H1 (cell line): ENCODE data around the gene HLF. TPM values are rescaled to one million over a fixed set of nuclear protein-coding genes. Genes with fewer than 3 reads are reported as not detected.

Experiments
- CHD2 ChIP-seq: IDR thresholded peaks from 2 replicates; pipeline ENCODE4 v1.6.1; 2012; ENCODE audit warnings: low read length, improper control_type of control experiment
- GABPA ChIP-seq: IDR thresholded peaks from 2 replicates; pipeline ENCODE4 v1.6.1; 2011; ENCODE audit warnings: mild to moderate bottlenecking, low read length, moderate library complexity, borderline replicate concordance; ENCODE audit not compliant: insufficient read depth
- KDM1A ChIP-seq: fragments of 200-600, 300-600 bp; sonication (generic); IDR thresholded peaks from 2 replicates; pipeline ENCODE4 v1.7.1; 2016; ENCODE audit warnings: mild to moderate bottlenecking, low read length, borderline replicate concordance
- NANOG ChIP-seq: IDR thresholded peaks from 2 replicates; pipeline ENCODE4 v1.6.1; 2011; ENCODE audit warnings: low read length, low read depth, mild to moderate bottlenecking, inconsistent platforms; ENCODE audit not compliant: insufficient read depth, poor library complexity, severe bottlenecking
- PHF8 ChIP-seq: fragments of 200-600 bp; sonication (generic); conservative IDR thresholded peaks from 2 replicates; pipeline ENCODE4 v1.7.1; 2012; ENCODE audit warnings: low read depth, mild to moderate bottlenecking, inconsistent platforms, low read length, moderate library complexity
- POU5F1 ChIP-seq: IDR thresholded peaks from 2 replicates; pipeline ENCODE4 v1.6.1; 2011; ENCODE audit warnings: low read depth, mild to moderate bottlenecking, low read length, moderate library complexity
- RXRA ChIP-seq: IDR thresholded peaks from 2 replicates; pipeline ENCODE4 v1.6.1; 2011; ENCODE audit warnings: low read depth, mild to moderate bottlenecking, low read length, moderate library complexity; ENCODE audit not compliant: insufficient read depth
- SAP30 ChIP-seq: fragments of 300-600 bp; sonication (generic); IDR thresholded peaks from 2 replicates; pipeline ENCODE4 v1.7.1; 2012; ENCODE audit warnings: low read length, moderate library complexity, mild to moderate bottlenecking, inconsistent platforms; ENCODE audit not compliant: insufficient read depth, insufficient replicate concordance
- SP4 ChIP-seq: IDR thresholded peaks from 2 replicates; pipeline ENCODE4 v1.6.1; 2012; ENCODE audit warnings: low read length, inconsistent platforms
- SUZ12 ChIP-seq: fragments of 200-600 bp; sonication (generic); IDR thresholded peaks from 2 replicates; pipeline ENCODE4 v1.6.1; 2012; ENCODE audit warnings: mild to moderate bottlenecking, inconsistent platforms, low read length, moderate library complexity, mixed read lengths
- TBP ChIP-seq: IDR thresholded peaks from 2 replicates; pipeline ENCODE4 v1.6.1; 2011; ENCODE audit warnings: low read depth, low read length, improper control_type of control experiment
- polyA plus RNA-seq, 7 experiments: library from polyadenylated mRNA; depleted of rRNA in 3 of 7; stranded (reverse) in 5 of 7; unstranded in 2 of 7; fragments of >200 nt in 5 of 7; fragments of 200-250 nt in 2 of 7; gene quantifications; 1 replicate in 5 of 7; 2 replicates in 1 of 7; 4 replicates in 1 of 7; pipeline versions ENCODE4 v1.2.1 to v1.2.3, GENCODE V29; 2011 to 2013; ENCODE audit warnings: missing spikeins in 2 of 7, mixed read lengths in 2 of 7
- total RNA-seq: library from RNA; stranded (reverse); fragmentation: NEBNext Ultra II Directional; extraction: Animal tissue kit (Norgen Biotek cat#: 25700); gene quantifications from 2 replicates; pipeline ENCODE4 v1.2.1, GENCODE V29; 2021
- TF ChIP-seq, protein P1 (sequence below): fragments of 300-600 bp; sonication (generic); IDR thresholded peaks from 2 replicates; pipeline ENCODE4 v1.7.1; 2012; ENCODE audit warnings: low read length, moderate library complexity, mild to moderate bottlenecking, inconsistent platforms; ENCODE audit not compliant: insufficient replicate concordance

The HLF gene
- total and polyA plus RNA-seq, 2 of the 8 experiments (the other 6 are each of a cell fraction or from before 2014, with no cell fraction given), result 0.39 to 0.60 TPM

DNA sequence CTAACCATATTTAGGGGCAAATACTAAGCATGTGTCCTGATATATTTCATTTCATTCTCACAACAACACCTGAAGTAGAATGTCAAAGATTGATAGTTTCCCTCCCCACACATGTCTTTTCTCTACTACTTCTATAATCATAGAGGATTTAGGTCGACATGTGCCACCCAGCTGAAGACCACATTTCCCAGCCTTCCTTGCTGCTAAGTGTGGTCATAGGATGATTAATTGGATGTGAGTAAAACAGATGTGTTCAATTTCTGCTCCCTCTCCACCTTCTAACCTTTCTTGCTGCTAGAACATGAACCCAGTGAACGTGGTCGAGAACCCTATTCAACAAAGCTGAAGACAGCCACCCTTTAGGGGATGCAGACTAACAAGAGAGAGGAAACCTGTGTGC, 18.8 kb upstream of the HLF start (continued):
- TF ChIP-seq, protein P1, sequence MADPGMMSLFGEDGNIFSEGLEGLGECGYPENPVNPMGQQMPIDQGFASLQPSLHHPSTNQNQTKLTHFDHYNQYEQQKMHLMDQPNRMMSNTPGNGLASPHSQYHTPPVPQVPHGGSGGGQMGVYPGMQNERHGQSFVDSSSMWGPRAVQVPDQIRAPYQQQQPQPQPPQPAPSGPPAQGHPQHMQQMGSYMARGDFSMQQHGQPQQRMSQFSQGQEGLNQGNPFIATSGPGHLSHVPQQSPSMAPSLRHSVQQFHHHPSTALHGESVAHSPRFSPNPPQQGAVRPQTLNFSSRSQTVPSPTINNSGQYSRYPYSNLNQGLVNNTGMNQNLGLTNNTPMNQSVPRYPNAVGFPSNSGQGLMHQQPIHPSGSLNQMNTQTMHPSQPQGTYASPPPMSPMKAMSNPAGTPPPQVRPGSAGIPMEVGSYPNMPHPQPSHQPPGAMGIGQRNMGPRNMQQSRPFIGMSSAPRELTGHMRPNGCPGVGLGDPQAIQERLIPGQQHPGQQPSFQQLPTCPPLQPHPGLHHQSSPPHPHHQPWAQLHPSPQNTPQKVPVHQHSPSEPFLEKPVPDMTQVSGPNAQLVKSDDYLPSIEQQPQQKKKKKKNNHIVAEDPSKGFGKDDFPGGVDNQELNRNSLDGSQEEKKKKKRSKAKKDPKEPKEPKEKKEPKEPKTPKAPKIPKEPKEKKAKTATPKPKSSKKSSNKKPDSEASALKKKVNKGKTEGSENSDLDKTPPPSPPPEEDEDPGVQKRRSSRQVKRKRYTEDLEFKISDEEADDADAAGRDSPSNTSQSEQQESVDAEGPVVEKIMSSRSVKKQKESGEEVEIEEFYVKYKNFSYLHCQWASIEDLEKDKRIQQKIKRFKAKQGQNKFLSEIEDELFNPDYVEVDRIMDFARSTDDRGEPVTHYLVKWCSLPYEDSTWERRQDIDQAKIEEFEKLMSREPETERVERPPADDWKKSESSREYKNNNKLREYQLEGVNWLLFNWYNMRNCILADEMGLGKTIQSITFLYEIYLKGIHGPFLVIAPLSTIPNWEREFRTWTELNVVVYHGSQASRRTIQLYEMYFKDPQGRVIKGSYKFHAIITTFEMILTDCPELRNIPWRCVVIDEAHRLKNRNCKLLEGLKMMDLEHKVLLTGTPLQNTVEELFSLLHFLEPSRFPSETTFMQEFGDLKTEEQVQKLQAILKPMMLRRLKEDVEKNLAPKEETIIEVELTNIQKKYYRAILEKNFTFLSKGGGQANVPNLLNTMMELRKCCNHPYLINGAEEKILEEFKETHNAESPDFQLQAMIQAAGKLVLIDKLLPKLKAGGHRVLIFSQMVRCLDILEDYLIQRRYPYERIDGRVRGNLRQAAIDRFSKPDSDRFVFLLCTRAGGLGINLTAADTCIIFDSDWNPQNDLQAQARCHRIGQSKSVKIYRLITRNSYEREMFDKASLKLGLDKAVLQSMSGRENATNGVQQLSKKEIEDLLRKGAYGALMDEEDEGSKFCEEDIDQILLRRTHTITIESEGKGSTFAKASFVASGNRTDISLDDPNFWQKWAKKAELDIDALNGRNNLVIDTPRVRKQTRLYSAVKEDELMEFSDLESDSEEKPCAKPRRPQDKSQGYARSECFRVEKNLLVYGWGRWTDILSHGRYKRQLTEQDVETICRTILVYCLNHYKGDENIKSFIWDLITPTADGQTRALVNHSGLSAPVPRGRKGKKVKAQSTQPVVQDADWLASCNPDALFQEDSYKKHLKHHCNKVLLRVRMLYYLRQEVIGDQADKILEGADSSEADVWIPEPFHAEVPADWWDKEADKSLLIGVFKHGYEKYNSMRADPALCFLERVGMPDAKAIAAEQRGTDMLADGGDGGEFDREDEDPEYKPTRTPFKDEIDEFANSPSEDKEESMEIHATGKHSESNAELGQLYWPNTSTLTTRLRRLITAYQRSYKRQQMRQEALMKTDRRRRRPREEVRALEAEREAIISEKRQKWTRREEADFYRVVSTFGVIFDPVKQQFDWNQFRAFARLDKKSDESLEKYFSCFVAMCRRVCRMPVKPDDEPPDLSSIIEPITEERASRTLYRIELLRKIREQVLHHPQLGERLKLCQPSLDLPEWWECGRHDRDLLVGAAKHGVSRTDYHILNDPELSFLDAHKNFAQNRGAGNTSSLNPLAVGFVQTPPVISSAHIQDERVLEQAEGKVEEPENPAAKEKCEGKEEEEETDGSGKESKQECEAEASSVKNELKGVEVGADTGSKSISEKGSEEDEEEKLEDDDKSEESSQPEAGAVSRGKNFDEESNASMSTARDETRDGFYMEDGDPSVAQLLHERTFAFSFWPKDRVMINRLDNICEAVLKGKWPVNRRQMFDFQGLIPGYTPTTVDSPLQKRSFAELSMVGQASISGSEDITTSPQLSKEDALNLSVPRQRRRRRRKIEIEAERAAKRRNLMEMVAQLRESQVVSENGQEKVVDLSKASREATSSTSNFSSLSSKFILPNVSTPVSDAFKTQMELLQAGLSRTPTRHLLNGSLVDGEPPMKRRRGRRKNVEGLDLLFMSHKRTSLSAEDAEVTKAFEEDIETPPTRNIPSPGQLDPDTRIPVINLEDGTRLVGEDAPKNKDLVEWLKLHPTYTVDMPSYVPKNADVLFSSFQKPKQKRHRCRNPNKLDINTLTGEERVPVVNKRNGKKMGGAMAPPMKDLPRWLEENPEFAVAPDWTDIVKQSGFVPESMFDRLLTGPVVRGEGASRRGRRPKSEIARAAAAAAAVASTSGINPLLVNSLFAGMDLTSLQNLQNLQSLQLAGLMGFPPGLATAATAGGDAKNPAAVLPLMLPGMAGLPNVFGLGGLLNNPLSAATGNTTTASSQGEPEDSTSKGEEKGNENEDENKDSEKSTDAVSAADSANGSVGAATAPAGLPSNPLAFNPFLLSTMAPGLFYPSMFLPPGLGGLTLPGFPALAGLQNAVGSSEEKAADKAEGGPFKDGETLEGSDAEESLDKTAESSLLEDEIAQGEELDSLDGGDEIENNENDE, result no peak
- TF ChIP-seq TBP (no peak), RXRA (no peak), NANOG (no peak), CHD2 (no peak), PHF8 (no peak), GABPA (no peak), POU5F1 (no peak), SAP30 (no peak), KDM1A (no peak), SP4 (no peak), SUZ12 (no peak)
